ENCODE data around the gene AMN. TPM values are rescaled to one million over a fixed set of nuclear protein-coding genes. Genes with fewer than 3 reads are reported as not detected.
A peak's percentile ranks its signal among the peaks of the same experiment; 100 is the strongest.

Gene AMN
- polyA plus RNA-seq, 1 of the 3 experiments (the other 2 are of a cell fraction), result 0.03 TPM

DNA sequence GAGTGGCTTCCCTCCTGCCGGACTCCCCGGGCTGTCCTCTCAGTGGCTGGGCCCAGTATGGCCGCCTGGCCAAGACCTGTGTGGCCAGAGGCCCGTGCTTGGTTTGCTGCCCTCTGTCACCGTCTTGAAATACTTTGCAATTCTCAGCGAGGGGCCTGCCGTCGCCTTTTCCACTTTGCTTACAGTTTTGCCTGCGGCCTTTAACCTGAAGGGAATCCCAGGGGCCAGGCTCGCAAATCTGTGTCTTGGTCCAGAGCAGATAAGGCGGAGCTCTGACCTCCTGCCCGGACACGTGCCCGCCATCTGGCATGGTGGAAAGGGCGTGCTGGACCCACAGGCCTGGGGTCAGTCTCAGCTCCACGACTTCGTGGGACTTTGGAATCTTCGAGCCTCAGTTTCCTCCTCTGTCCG is 10.9 kb upstream of the AMN start:
- Histone ChIP-seq H4K20me1 (ENCODE audit: insufficient read depth) (no peaks in the 10 kb centered on the region), H2AFZ (ENCODE audit: low read depth) (no peak overlapping the region), H3F3A (replicated peaks; ENCODE audit: insufficient read depth) (peaks cover 2% of the 10 kb centered on the region), H3K9me2 (no peaks in the 10 kb centered on the region), H3K9me3 (no peaks in the 10 kb centered on the region), H3K36me3 (replicated peaks in 1 of 2; ENCODE audit: control insufficient read depth in 1 of 2, insufficient read depth in 2 of 2, low read length in 1 of 2) (peaks cover under 1 to 6% of the 10 kb centered on the region in 2 experiments), H3K9ac (no peak overlapping the region), H3K27me3 (ENCODE audit: insufficient read depth) (no peaks in the 10 kb centered on the region), H3K4me3 (ENCODE audit: low read depth in 2 of 2, low read length in 1 of 2) (no peak overlapping the region), H3K79me2 (ENCODE audit: insufficient read depth) (no peaks in the 10 kb centered on the region), H3K27ac (ENCODE audit: low read depth in 2 of 2, low read length in 1 of 2) (no peak overlapping the region), H3K4me1 (ENCODE audit: control insufficient read depth in 1 of 2, insufficient read depth in 2 of 2, low read depth in 1 of 2, low read length in 1 of 2) (no peaks in the 10 kb centered on the region), H3K4me2 (no peak overlapping the region)
- peak; percentile 32 for DNase-seq
- CTCF ChIA-PET, result no interaction called here
- TF ChIP-seq FOXJ3 (CRISPR knock-in tag; IDR thresholded peaks at IDR 0.05) (no peak), CHD2 (IDR thresholded peaks at IDR 0.05; ENCODE audit: low read length, partially characterized antibody) (no peak), SIN3A (IDR thresholded peaks at IDR 0.05; ENCODE audit: borderline replicate concordance, low read depth, low read length) (no peak), TCF12 (IDR thresholded peaks at IDR 0.05) (no peak), RCOR1 (IDR thresholded peaks at IDR 0.05; ENCODE audit: low read length) (no peak), NFIC (IDR thresholded peaks at IDR 0.05; ENCODE audit: borderline replicate concordance) (no peak), FOXM1 (IDR thresholded peaks at IDR 0.05; ENCODE audit: low read depth) (no peak), YY1 (IDR thresholded peaks at IDR 0.05; ENCODE audit: low read depth) (no peak), SMC3 (IDR thresholded peaks at IDR 0.05; ENCODE audit: low read depth, low read length) (no peak), RFX5 (IDR thresholded peaks at IDR 0.05; ENCODE audit: low read length) (no peak), FOSL2 (IDR thresholded peaks at IDR 0.05; ENCODE audit: borderline replicate concordance, low read depth) (no peak), EP300 (IDR thresholded peaks at IDR 0.05; ENCODE audit: borderline replicate concordance in 1 of 2, low read depth in 1 of 2, low read length in 1 of 2) (no peak)
- TF ChIP-seq, protein P1, sequence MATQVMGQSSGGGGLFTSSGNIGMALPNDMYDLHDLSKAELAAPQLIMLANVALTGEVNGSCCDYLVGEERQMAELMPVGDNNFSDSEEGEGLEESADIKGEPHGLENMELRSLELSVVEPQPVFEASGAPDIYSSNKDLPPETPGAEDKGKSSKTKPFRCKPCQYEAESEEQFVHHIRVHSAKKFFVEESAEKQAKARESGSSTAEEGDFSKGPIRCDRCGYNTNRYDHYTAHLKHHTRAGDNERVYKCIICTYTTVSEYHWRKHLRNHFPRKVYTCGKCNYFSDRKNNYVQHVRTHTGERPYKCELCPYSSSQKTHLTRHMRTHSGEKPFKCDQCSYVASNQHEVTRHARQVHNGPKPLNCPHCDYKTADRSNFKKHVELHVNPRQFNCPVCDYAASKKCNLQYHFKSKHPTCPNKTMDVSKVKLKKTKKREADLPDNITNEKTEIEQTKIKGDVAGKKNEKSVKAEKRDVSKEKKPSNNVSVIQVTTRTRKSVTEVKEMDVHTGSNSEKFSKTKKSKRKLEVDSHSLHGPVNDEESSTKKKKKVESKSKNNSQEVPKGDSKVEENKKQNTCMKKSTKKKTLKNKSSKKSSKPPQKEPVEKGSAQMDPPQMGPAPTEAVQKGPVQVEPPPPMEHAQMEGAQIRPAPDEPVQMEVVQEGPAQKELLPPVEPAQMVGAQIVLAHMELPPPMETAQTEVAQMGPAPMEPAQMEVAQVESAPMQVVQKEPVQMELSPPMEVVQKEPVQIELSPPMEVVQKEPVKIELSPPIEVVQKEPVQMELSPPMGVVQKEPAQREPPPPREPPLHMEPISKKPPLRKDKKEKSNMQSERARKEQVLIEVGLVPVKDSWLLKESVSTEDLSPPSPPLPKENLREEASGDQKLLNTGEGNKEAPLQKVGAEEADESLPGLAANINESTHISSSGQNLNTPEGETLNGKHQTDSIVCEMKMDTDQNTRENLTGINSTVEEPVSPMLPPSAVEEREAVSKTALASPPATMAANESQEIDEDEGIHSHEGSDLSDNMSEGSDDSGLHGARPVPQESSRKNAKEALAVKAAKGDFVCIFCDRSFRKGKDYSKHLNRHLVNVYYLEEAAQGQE (IDR thresholded peaks at IDR 0.05; ENCODE audit: low read depth, low read length), result no peak
- TF ChIP-seq, protein P2, sequence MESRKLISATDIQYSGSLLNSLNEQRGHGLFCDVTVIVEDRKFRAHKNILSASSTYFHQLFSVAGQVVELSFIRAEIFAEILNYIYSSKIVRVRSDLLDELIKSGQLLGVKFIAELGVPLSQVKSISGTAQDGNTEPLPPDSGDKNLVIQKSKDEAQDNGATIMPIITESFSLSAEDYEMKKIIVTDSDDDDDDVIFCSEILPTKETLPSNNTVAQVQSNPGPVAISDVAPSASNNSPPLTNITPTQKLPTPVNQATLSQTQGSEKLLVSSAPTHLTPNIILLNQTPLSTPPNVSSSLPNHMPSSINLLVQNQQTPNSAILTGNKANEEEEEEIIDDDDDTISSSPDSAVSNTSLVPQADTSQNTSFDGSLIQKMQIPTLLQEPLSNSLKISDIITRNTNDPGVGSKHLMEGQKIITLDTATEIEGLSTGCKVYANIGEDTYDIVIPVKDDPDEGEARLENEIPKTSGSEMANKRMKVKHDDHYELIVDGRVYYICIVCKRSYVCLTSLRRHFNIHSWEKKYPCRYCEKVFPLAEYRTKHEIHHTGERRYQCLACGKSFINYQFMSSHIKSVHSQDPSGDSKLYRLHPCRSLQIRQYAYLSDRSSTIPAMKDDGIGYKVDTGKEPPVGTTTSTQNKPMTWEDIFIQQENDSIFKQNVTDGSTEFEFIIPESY (IDR thresholded peaks at IDR 0.05; ENCODE audit: borderline replicate concordance, low read depth), result no peak
- TF ChIP-seq, protein P3, sequence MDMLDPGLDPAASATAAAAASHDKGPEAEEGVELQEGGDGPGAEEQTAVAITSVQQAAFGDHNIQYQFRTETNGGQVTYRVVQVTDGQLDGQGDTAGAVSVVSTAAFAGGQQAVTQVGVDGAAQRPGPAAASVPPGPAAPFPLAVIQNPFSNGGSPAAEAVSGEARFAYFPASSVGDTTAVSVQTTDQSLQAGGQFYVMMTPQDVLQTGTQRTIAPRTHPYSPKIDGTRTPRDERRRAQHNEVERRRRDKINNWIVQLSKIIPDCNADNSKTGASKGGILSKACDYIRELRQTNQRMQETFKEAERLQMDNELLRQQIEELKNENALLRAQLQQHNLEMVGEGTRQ (IDR thresholded peaks at IDR 0.05; ENCODE audit: borderline replicate concordance, low read depth, low read length), result no peak
- 94% methylated on average over 15 of the region's 19 CpGs for WGBS (ENCODE audit: low lambda C conversion rate)
- POLR2A ChIA-PET, result no interaction called here
